ENCODE data around the gene PDE4D. TPM values are rescaled to one million over a fixed set of nuclear protein-coding genes. Genes with fewer than 3 reads are reported as not detected.

The PDE4D gene
- total and polyA plus RNA-seq, 2 of the 4 experiments (the other 2 are of a cell fraction): 1.4 to 7.9 TPM

GRCh38 chr5:59171131-59171530, 722.4 kb downstream of the PDE4D start:
- H2BK15ac ChIP-seq (ENCODE audit: low read depth, low read length): peak overlapping the region; percentile 26; the same call in 1 of the 3 replicates
- H3K79me1 ChIP-seq (ENCODE audit: low read depth in 1 of 2, low read length in 2 of 2): no peaks in the 10 kb centered on the region
- no peak overlapping the region for H3K4me2 ChIP-seq (ENCODE audit: low read depth, low read length)
- H4K8ac ChIP-seq (ENCODE audit: low read depth in 2 of 2, low read length in 2 of 2): 0 out of 4 replicates have a peak overlapping the region, but pooled peaks of 1 of the 2 experiments have one; percentile 8
- POLR2A ChIA-PET (ENCODE audit: unreplicated experiment): no interaction called here
- in situ Hi-C loops (cut with MboI; ENCODE audit: low sequenced_read_pairs): loop anchor here (5.0 to 25.0 kb wide), 3 partner anchors 44 to 684 kb away; partner anchors contain the start of gene GAPT
- H3K27me3 ChIP-seq (ENCODE audit: control insufficient read depth, insufficient read depth, low read length): no peaks in the 10 kb centered on the region
- CTCF ChIA-PET: no interaction called here
- H3K56ac ChIP-seq (ENCODE audit: extremely low read depth, insufficient read depth, low read length): no peak overlapping the region
- no peaks in the 10 kb centered on the region for H4K20me1 ChIP-seq (ENCODE audit: insufficient read depth, low read length)
- no peak for DNase-seq
- no peak overlapping the region for H3K14ac ChIP-seq (replicated peaks; ENCODE audit: low read depth, low read length)
- H3K23ac ChIP-seq (ENCODE audit: low read depth, low read length): no peak overlapping the region
- dilution Hi-C loops (cut with HindIII; ENCODE audit: low sequenced_read_pairs, unreplicated experiment): no loop called here
- no peak overlapping the region for H3K4ac ChIP-seq (ENCODE audit: low read depth, low read length)
- TF ChIP-seq MAZ (IDR thresholded peaks at IDR 0.05; ENCODE audit: borderline replicate concordance, low read depth, low read length): no peak
- no peak for TF ChIP-seq MXI1 (IDR thresholded peaks at IDR 0.05; ENCODE audit: borderline replicate concordance, low read depth, low read length)
- no peak for TF ChIP-seq CHD1 (IDR thresholded peaks at IDR 0.05; ENCODE audit: low read depth, low read length)
- TF ChIP-seq POLR2A (IDR thresholded peaks at IDR 0.05; ENCODE audit: low read depth, low read length): no peak
- no peak for TF ChIP-seq MAFK (IDR thresholded peaks at IDR 0.05; ENCODE audit: low read depth, low read length)
- no peak for TF ChIP-seq ELK1 (IDR thresholded peaks at IDR 0.05; ENCODE audit: borderline replicate concordance, low read depth, low read length)
- TF ChIP-seq RCOR1 (IDR thresholded peaks at IDR 0.05; ENCODE audit: insufficient replicate concordance, low read length): no peak
- TF ChIP-seq BHLHE40 (IDR thresholded peaks at IDR 0.05; ENCODE audit: low read depth, low read length): no peak
- no peak for TF ChIP-seq USF2 (IDR thresholded peaks at IDR 0.05; ENCODE audit: low read depth, low read length)
- TF ChIP-seq CEBPB (IDR thresholded peaks at IDR 0.05; ENCODE audit: low read depth, low read length): no peak
- TF ChIP-seq NFE2L2 (IDR thresholded peaks at IDR 0.05; ENCODE audit: low read depth, low read length): no peak
- no peak for TF ChIP-seq SMC3 (IDR thresholded peaks at IDR 0.05; ENCODE audit: low read depth, low read length)
- TF ChIP-seq CTCF (conservative IDR thresholded peaks at IDR 0.05; ENCODE audit: low read depth, low read length): no peak
- no peak for TF ChIP-seq RFX5 (IDR thresholded peaks at IDR 0.05; ENCODE audit: low read depth, low read length)
- no peak for TF ChIP-seq FOS (IDR thresholded peaks at IDR 0.05; ENCODE audit: low read depth, low read length)
- TF ChIP-seq RAD21 (IDR thresholded peaks at IDR 0.05; ENCODE audit: low read length): no peak
- no peak overlapping the region for H3K4me3 ChIP-seq (ENCODE audit: insufficient read depth, low read depth, low read length)
- no peak overlapping the region for H3K18ac ChIP-seq (ENCODE audit: low read depth, low read length)
- H3K36me3 ChIP-seq (ENCODE audit: control insufficient read depth, insufficient read depth, low read length): no peaks in the 10 kb centered on the region
- no peaks in the 10 kb centered on the region for H3K9me1 ChIP-seq (ENCODE audit: insufficient read depth, low read length)
- no peak for ATAC-seq (ENCODE audit: low read depth)
- H2AK9ac ChIP-seq (replicated peaks; ENCODE audit: low read depth, low read length, poor library complexity): no peak overlapping the region
- no peak overlapping the region for H2BK120ac ChIP-seq (ENCODE audit: low read depth, low read length)
- H2BK20ac ChIP-seq (ENCODE audit: low read depth, low read length): no peak overlapping the region
- no TSS peak for BruUV-seq (replicated peaks)
- no peak overlapping the region for H2BK5ac ChIP-seq (ENCODE audit: low read depth, low read length, poor library complexity, severe bottlenecking)
- no CpG with 5 or more reads among the region's 2 CpGs for WGBS, 2 experiments (ENCODE audit: extremely low coverage in 2 of 2, insufficient read length in 1 of 2)
- no peaks in the 10 kb centered on the region for H3K4me1 ChIP-seq (ENCODE audit: control insufficient read depth, insufficient read depth, low read length)
- H3K27ac ChIP-seq (ENCODE audit: insufficient read depth, low read length): no peak overlapping the region
- intact Hi-C loops (cut with micrococcal nuclease): loop anchor here (5.0 kb wide), 1 partner anchor 74 kb away; no protein-coding TSS in a partner anchor
- no peak overlapping the region for H4K5ac ChIP-seq (ENCODE audit: low read depth, low read length)
- no peak overlapping the region; the same call in 1 of the 2 replicates for H4K91ac ChIP-seq (ENCODE audit: insufficient read depth, low read depth, low read length)
- H3K9me3 ChIP-seq (ENCODE audit: control insufficient read depth, insufficient read depth, low read length): no peaks in the 10 kb centered on the region
- no peak overlapping the region for H3K9ac ChIP-seq (ENCODE audit: low read depth, low read length)
- H2AK5ac ChIP-seq (ENCODE audit: low read depth, low read length): no peak overlapping the region
- no peak overlapping the region for H2AFZ ChIP-seq (replicated peaks; ENCODE audit: low read length, poor library complexity)

Data from IMR-90 (cell line).